OCI-LY3 (cell line): ENCODE measurements around the gene FIBCD1.

ENCODE experiments used
- EZH2phosphoT487 ChIP-seq: fragments of 200-600 bp; shearing (Covaris generic); IDR thresholded peaks from 2 replicates; pipeline ENCODE4 v1.6.1; 2018; ENCODE audit warnings: antibody characterized with exemption, mixed run types, low read depth
- TF ChIP-seq, protein P1 (sequence below): fragments of 200-600, 300-600 bp; sonication (generic); IDR thresholded peaks from 2 replicates; pipeline ENCODE4 v1.5.1; 2014; ENCODE audit warnings: antibody characterized with exemption, low read length, low read depth

DNA sequence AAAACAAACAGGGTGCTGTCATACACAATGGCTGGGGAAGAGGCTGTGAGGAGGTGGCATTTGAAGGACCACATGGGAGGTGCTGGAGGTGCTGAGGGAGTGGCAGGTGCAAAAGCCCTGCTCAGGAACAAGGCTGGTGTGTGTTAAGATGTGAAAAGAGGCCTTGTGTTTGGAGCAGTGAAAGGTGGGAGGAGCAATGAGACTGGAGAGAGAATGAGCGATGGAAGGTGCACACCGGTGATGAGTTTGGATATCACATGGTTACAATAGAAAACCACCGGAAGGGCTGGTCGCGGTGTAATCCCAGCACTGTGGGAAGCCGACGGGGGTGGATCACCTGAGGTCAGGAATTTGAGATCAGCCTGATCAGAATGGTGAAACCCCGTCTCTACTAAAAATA lies 9.2 kb upstream of the FIBCD1 start:
- TF ChIP-seq, protein P1, sequence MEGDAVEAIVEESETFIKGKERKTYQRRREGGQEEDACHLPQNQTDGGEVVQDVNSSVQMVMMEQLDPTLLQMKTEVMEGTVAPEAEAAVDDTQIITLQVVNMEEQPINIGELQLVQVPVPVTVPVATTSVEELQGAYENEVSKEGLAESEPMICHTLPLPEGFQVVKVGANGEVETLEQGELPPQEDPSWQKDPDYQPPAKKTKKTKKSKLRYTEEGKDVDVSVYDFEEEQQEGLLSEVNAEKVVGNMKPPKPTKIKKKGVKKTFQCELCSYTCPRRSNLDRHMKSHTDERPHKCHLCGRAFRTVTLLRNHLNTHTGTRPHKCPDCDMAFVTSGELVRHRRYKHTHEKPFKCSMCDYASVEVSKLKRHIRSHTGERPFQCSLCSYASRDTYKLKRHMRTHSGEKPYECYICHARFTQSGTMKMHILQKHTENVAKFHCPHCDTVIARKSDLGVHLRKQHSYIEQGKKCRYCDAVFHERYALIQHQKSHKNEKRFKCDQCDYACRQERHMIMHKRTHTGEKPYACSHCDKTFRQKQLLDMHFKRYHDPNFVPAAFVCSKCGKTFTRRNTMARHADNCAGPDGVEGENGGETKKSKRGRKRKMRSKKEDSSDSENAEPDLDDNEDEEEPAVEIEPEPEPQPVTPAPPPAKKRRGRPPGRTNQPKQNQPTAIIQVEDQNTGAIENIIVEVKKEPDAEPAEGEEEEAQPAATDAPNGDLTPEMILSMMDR: no peak
- no peak for TF ChIP-seq EZH2phosphoT487
